KMS-11 (cell line): ENCODE results near the gene CROCC.

Experiments used
- H2AFZ ChIP-seq: fragments of 200-600 bp; sonication (generic); 2 replicates; pipeline ENCODE4 v1.6.1; 2016; ENCODE audit warnings: antibody characterized with exemption, mixed run types, low read depth
- H3K27ac ChIP-seq: fragments of 200-600 bp; sonication (generic); 2 replicates; pipeline ENCODE4 v1.6.1; 2016; ENCODE audit warnings: mild to moderate bottlenecking, mixed run types
- H3K27me3 ChIP-seq: fragments of 200-600 bp; sonication (generic); 2 replicates; pipeline ENCODE4 v1.6.1; 2017; ENCODE audit warnings: mild to moderate bottlenecking, low read depth, mixed run types, moderate library complexity; ENCODE audit not compliant: insufficient read depth
- H3K36me3 ChIP-seq: fragments of 200-600 bp; sonication (generic); 2 replicates; pipeline ENCODE4 v1.6.1; 2017; ENCODE audit warnings: mild to moderate bottlenecking, mixed run types; ENCODE audit not compliant: insufficient read depth
- H3K4me1 ChIP-seq: fragments of 200-600 bp; sonication (generic); 2 replicates; pipeline ENCODE4 v1.6.1; 2016; ENCODE audit warnings: mild to moderate bottlenecking, low read depth, mixed run types; ENCODE audit not compliant: poor library complexity, severe bottlenecking
- H3K4me2 ChIP-seq: fragments of 200-600 bp; sonication (generic); 2 replicates; pipeline ENCODE4 v1.7.0; 2016; ENCODE audit warnings: mild to moderate bottlenecking, mixed run types
- H3K4me3 ChIP-seq: fragments of 200-600 bp; sonication (generic); IDR thresholded peaks from 2 replicates; pipeline ENCODE4 v1.6.1; 2017; ENCODE audit warnings: low read depth, low read length, mixed read lengths; ENCODE audit not compliant: insufficient read depth
- H3K79me2 ChIP-seq: fragments of 200-600 bp; sonication (generic); 2 replicates; pipeline ENCODE4 v1.6.1; 2016; ENCODE audit warnings: low read depth, mixed run types; ENCODE audit not compliant: insufficient read depth
- H3K9ac ChIP-seq: fragments of 200-600 bp; sonication (generic); 2 replicates; pipeline ENCODE4 v1.6.1; 2016; ENCODE audit warnings: mild to moderate bottlenecking, mixed run types
- H4K20me1 ChIP-seq: fragments of 200-600 bp; sonication (generic); 2 replicates; pipeline ENCODE4 v1.6.1; 2016; ENCODE audit warnings: mild to moderate bottlenecking, mixed run types; ENCODE audit not compliant: insufficient read depth
- CTCF ChIP-seq: fragments of 200-600 bp; sonication (generic); conservative IDR thresholded peaks from 2 replicates; pipeline ENCODE4 v1.6.1; 2017; ENCODE audit warnings: low read depth, mild to moderate bottlenecking, antibody characterized with exemption, low read length, moderate library complexity, mixed read lengths

The CROCC gene

GRCh38 chr1:17020502-17020901 is 98.8 kb downstream of the CROCC start:
- Histone ChIP-seq H3K27ac (no peak overlapping the region), H2AFZ (no peak overlapping the region), H4K20me1 (peaks cover 6% of the 10 kb centered on the region; the same call in 1 of the 2 replicates), H3K4me1 (peaks cover 40% of the 10 kb centered on the region), H3K4me2 (peak overlapping the region; percentile 66; the same call in 1 of the 2 replicates), H3K4me3 (no peak overlapping the region), H3K36me3 (no peaks in the 10 kb centered on the region; the same call in 1 of the 2 replicates), H3K27me3 (no peaks in the 10 kb centered on the region), H3K79me2 (no peaks in the 10 kb centered on the region), H3K9ac (no peak overlapping the region)
- no peak for TF ChIP-seq CTCF

- no peak overlapping the region for H3K27ac ChIP-seq
- H3K36me3 ChIP-seq = no peaks in the 10 kb centered on the region; the same call in 1 of the 2 replicates
- no peak overlapping the region for H3K9ac ChIP-seq
- H3K4me3 ChIP-seq = no peak overlapping the region
- no peak overlapping the region for H3K4me2 ChIP-seq
- peaks cover 6% of the 10 kb centered on the region; the same call in 1 of the 2 replicates for H4K20me1 ChIP-seq
- no peaks in the 10 kb centered on the region for H3K27me3 ChIP-seq
- peaks cover 40% of the 10 kb centered on the region for H3K4me1 ChIP-seq
- no peak overlapping the region for H2AFZ ChIP-seq
- no peak for TF ChIP-seq CTCF
- H3K79me2 ChIP-seq = no peaks in the 10 kb centered on the region
Measured at GRCh38 chr1:17021896-17022295, 100.2 kb downstream of the CROCC start.
